CD4-positive, alpha-beta T cell treated with Interleukin-6 at 100 ng/mL for 8 hours (primary cell): Measurements from ENCODE around the gene ARL14.

Source experiments
- DNase-seq: peaks from one replicate; pipeline ENCODE4 v3.0.0-alpha.2; 2020; ENCODE audit warnings: mixed read lengths, low spot score

The ARL14 gene

DNA sequence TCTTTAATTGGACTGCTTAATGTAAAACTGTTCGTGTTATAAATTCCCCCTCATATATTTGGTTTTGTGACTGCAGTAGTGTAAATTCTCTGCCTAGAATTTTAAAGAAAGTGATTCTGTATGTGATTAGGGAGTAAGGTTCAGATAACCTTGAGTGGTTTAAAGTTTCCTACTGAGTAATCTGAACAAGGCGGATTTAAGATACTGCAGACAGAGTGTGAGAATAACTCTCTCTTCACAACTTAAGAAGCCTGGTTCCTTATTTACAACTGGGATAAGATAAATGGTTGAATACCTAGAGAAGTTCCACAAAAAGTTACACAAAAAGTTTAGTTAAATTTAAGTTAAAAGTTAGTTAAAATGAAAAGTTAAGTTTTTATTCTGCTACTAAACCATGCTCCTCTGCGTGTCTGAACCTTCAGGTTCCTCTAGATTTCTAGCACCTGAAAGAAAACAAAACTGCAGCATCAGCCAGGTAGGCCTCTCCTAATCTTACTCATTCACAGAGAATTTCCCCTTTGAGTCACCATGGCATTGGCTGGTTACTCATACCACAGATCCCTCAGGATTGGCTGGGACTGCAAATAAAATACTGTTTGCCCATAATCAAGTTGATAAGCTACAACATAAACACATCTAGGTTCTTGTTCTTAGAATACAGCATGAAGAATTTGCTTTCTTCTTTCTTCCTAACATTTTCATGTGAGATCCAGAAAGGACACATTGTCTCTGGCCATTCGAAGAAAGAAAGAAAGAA lies at the start of gene ARL14:
Gene ARL14 (plus strand): TSS at position 614 of the 757 bp plus-strand sequence. CDS start 187 bp downstream, outside the sequence.
- DNase-seq = no peak

DNA sequence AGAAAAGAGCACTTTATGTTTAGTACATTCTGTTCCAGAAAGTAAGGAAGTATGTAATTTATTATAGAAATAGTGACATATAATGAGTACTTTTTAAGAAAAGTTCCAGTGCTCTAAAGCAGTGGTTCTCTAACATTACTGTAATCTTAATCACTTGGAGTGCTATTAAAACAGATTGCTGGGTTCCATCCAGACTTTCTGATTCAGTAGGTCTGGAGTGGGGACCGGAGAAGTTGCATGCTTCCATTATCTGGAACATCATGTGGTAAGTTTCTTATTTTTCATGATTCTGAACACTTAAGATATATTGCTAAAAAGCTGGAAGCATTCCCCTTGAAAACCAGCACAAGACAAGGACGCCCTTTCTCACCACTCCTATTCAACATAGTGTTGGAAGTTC lies 47.5 kb upstream of the ARL14 start:
- no peak for DNase-seq

DNA sequence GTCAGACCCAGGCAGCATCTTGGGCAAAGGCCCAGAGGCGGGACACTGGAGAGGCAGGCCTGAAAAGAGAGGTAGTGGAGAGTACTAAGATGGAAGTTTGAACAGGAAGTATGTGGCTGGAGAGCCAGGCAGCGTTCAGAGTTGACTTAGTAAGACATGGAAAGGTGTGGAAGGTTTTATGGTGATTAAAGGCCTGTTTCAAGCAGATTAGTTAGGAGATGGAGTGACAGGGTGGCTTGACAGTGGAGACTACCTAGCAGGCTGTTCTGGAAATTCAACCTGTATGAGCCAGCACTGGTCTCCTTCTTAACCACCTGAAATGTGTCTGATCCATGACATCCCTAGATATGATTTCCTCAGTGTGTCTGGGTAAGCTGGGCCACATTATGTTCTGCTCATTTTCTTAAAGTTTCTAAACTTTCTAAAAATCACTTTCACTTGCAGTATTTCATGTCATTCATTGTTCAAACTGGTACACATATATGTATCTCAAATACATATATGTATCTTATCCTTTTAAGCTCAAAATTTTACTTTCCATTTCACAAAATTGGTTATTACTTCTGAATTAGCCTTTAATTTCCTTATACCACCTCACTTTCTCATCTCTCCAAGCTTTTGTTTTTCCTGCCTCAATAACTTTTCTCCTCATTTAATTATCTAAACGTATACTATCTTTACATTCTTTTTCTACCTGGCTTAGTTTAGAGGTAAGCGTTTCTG lies 43.4 kb upstream of the ARL14 start:
- DNase-seq = no peak

DNA sequence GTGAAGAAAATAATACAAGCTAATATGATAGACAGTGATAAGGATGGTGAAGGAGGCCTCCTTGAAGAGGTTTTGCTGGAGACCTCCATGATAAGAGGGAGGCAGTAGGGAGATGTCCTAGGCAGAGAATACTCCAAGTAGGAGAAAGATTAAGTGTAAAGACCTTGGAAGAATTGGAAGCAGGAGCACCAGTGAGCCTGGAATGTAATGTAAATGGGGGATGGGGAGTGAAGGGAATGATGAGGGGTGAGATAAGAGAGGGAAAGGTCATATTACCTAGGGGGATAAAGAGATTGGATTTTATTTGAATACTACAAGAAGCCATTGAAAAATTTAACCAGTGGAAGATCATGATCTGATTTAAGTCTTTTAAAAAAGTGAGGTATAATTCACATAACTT lies 41.7 kb upstream of the ARL14 start:
- DNase-seq = no peak

DNA sequence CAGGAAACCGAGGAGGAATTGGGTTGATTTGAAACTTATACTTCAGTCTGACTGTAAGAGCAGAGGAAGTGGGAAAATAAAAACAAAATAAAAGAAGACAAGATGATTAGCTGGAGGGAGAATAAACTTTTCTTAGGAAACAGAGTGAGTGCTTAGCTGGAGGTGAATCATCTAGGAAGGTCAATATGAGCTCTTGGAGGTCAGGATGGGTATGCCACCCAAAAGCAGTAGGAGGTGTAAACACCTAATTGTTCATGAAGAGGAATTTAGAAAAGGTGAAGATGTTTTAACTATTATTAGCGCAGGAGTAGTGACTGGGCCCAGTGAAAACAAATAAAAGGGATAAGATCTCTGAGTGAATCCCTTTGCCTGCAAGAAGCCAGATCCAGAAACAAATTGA lies 39.9 kb upstream of the ARL14 start:
- no peak for DNase-seq

DNA sequence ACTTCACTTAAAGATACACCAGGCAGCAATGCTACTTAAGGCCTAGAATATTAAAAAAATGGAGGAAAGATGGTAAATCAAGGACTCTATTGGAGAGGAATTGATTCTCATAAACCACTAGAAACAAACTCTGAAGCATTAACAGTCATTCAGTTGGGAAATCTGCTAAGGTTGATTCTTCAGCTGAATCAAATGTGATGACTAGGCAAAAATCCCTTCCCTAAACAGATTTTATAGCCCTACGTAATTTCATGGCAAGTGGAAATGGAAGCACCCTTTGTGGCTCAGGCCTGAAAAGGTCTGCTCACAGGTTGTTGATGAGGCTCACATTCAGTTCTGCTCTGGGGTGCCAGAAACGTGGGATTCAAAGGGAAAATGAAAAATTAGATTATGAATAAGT lies 38.8 kb upstream of the ARL14 start:
- no peak for DNase-seq

DNA sequence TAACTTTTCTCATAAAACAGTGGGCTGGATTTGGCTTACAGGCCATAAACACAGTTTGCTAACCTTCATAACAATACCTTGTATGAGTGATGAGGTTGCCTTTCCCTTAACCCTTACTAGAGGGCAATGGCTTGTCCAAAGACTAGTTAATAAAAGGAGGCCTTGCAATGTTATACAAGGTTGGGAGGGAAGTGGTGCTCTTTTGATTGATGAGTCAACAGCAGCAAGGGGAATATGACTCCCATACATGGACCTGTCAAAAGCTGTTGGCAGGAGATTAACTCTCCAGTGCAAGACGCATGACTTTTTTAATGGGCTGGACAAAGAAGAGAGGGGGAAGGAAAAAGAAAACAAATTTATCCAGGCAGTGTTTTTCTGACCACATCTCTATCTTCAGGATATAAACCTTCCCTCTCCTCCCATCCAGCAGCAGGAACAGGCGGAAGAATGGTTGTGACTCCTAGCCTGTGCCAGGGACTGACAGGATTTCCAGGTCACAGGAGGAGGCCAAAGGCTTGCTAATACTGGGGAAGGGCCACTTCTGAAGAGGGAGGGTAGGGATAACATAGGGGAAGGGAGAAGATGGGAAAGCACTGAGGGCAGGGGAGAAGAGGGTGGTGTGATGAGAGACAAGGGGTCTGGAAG lies 35.2 kb upstream of the ARL14 start:
- DNase-seq = no peak

DNA sequence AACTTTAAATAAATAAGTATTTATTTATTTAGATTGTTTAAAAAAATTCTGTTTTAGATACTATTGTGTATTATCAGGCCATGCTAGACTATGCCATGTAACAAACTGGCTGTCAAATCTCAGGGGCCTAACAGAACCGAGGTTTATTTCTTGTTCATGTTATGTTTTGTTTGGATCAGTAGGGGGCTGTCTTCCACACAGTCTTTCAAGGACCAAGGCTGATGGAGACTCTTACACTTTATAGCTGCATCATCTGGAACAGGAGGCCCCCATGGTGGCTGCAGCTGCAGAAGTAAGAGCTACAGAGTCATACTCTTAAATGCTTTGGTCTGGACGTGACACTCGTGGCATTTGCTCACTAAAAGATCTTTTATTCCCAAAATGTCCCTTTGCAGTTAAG lies 33.0 kb upstream of the ARL14 start:
- no peak for DNase-seq

DNA sequence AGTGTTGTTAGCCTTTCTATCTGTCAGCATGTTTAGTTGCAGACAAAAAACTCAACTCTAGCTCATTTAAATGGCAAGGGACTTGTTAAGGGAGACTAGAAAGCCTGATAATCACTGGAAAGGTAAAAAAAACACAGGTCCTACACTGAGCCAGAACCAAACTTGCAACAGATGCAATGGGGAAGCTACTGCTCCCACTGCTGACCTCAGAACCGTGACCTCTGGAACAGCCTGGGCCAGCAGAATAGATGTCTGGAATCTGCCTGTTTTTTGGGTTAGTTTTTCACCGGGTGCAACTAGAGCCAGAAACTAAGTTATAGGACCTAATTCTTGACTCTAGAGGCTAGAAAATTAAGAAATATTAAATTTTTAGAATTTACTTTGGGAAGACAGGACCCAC lies 32.5 kb upstream of the ARL14 start:
- DNase-seq = no peak

DNA sequence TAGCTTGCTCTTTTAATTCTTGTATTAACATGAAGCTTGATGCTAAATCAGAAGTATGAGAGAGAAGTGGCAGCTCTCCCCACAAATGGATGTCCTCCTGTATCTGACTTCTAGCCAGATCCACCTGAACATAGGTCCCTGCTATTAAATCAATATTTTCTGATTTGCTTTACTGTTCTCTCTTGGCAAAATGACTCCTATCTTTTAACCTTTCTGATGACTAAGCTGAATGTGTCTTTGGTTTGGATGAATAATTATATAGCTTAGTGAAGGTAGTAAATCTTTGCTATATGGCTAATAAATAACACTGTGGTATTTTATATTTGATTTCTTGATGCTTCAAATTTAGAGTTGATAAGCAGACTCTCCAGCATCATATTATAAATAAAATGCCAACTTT lies 28.3 kb upstream of the ARL14 start:
- no peak for DNase-seq

DNA sequence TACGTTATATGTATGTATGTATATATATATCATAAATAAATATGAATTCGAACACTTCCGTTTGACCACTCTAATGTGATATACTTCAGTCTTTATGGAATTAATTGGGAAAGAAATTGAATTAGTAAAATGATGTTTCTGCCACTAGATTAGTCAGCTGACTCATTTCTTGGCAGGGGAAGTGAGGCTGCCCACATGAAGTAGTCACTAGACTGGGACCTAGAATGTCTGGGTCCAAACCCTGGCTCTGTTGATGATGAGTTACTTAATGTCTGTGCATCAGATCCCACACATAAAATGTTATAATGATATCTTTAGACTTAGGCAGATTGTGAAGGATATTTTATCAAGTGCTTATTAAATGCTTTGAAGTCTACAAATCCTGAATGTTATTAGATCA lies 27.4 kb upstream of the ARL14 start:
- DNase-seq = no peak

DNA sequence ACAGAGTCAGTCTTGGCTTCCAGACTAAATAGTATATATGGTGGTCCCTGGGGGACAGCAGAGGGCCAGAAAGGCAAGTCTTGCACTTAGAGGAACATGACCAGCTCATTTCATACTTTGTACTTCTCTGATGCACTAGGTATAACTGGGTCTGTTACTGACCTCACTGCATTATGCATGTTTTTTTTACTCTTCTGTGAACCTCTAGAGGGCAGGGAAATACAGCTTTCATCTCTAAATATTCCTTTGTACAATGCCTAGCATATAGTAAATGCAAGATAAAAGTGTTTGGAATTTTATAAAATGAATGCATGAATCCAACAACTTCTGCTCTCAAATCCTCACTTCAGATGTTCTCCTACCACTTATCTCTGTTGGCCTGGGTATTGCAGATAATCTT lies 23.4 kb upstream of the ARL14 start:
- no peak for DNase-seq

DNA sequence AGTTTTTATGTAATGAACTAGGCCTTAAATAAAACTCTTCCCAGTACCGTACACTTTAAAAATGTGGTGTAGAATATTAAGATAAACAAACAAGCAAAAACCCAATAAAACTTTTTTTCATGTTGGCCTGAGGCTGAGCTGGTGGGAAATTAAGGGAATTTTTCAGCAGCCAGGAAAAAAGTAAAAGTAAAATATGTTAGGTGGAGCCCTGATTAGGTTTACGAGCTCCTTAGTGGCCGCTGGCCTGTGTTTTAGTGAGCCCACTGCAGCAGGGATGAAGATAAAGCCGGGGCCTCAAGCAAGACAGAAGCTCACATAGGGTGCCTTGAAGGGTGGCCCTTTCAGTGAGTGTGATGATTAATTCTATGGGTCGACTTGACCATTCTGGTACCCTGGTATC lies 16.1 kb upstream of the ARL14 start:
- DNase-seq = no peak

DNA sequence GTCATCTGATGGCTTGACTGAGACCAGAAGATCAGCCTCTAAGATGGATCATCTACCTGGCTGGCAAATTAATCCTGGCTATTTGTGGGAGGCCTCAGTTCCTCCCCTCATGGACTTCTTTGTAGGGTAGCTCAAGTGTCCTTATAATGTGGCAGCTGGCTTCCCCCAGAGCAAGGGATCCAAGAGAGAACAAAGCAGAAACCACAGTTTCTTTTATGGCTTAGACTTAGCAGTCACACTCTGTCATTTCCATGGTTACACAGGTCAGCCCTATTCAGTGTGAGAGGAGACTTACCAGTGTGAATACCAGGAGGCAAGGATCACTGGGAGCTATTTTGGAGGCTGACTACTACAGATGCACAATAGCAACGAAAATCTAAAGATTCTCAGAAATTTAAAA lies 15.3 kb upstream of the ARL14 start:
- DNase-seq = no peak

DNA sequence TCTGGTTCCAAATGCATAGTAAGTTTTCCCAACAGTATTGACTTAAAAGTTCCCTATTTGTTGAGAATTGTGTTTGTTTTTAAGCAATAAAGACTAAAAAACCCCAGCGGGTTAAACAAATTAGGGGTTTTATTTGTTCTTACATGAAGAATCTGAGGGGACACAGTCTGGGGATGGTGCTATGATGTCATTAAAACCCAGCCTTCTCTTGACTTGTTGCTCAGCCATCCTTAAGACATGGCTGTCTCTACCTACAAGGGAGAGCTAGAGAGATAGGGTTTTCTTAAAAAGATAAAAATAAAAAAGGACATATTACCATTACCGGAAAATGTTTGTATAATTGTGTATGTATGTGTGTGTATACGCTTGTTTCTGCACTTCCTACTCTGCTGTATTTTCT lies 11.7 kb upstream of the ARL14 start:
- DNase-seq = no peak

DNA sequence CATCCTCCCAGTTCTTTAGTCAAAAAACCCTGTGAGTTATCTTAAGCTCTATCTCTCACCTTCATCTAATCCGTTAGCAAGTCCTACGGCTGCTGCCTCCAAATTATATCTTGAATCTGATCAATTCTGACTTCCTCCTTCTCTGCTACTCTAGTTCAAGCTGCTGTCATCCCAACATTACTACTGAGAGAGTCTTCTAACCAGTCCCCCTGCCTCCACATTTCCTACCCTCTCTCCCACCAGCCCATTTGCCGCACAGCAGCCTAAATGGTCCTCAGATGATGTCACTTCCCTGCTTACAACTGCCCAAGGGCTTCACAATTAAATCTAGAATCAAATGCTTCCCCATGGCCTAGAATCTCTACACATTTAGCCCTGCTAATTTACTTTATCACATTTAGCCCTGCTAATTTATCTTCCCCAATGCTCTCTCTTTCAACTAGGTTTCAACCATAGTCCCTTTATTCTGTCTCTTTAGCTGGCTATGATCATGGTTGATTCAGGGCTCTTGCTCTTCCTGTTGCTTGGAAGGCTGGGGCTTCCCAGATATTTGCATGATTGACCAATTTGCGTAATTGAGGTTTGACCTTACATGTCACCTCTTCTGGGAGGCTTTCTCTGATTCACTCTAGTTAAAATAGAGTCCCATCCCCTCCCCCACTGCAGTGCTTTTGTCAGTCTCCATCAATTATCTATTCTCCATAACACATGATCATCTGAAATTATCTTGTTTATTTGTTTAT lies 11.0 kb upstream of the ARL14 start:
- no peak for DNase-seq

DNA sequence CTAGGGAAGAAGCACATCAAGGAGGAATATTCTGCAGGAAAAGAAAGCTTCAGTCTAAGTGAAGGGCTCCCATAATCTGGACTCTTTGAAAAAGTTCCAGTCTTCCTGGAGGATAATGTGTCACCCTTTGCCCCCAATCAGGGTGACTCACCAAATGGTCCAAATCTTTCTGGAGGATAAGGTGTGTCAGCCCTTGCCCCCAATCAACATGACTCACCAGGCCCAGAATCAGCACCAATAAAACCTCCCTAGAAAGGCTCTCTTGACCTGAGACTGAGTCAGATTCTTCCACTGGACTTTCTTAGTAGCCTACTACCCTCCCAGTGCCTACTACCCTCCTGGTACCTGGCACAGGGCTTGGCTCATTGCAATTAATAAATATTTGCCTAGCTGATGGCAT lies 9.5 kb upstream of the ARL14 start:
- no peak for DNase-seq

DNA sequence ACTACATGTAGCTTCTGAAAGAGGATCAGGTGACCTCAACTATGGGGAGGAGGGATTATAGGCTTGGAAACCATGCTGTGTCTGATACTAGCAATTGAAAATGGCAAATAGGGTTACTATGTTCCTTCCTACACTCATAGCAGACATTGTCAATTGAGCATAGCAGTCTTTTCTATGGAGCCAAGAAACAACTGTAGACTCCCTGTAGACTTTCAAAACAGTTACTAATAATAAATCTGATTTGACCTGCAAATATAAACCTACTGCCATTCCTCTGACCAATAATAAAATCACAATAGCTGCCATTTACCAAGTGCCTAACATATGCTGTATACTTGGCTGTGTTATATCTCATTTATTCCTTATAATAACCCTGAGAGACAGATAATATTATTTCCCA lies 8.5 kb upstream of the ARL14 start:
- no peak for DNase-seq

DNA sequence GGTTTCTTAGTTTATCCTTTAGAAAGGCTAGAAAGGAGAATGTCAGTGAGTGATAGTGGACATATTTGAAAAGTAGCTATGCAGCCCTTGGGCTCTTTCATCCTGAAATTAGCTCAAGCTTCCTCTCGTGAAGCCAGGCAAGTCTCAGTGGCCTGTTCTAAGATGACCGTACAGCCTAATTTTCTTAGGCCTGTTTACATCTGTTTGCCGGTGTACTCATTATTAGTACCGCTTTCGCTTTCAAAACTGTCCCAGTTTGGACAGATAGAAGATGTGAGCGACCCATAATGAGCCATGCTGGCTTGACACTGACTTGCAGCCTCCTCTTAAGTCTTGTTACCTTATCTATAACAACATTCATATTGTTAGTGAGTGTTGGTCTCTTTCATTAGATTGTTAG lies 5.7 kb upstream of the ARL14 start:
- DNase-seq = no peak

DNA sequence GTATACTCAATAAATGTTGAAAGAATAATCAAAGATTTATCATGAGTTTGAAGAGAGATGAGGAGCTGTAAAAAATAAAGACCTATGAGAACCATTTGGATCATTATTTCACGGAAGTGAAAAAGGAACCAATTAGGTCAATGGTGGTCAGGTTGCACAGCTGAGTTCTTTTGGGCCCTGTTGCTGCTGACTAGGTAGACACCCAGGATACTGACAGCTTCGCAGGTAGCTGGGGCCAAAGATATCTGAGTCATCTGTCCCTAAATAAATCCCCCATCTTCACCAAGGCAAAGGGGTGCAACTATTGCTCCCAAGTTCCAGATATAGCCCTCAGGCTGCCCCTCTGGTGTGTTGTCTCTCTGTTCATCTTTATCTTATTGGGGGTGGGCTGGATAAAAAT lies 5.0 kb upstream of the ARL14 start:
- no peak for DNase-seq

DNA sequence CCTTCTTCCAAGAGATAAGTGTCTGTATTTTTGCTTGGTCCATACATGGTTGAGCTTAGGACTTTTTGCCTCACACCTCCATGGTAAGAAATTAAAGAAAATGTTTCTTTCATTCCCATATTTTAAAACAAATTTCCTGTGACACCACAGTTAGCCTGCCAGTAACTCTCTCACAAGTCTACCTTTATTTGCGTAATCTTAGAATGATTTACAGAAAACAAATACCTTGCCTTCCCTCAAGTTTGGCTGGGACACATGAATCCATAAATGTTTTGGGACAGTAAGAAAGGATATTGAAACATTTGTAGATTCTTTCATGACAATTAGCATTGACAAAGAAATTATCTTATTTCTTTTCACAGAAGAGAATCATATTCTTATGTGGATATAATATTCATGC lies 3.8 kb upstream of the ARL14 start:
- DNase-seq = no peak

DNA sequence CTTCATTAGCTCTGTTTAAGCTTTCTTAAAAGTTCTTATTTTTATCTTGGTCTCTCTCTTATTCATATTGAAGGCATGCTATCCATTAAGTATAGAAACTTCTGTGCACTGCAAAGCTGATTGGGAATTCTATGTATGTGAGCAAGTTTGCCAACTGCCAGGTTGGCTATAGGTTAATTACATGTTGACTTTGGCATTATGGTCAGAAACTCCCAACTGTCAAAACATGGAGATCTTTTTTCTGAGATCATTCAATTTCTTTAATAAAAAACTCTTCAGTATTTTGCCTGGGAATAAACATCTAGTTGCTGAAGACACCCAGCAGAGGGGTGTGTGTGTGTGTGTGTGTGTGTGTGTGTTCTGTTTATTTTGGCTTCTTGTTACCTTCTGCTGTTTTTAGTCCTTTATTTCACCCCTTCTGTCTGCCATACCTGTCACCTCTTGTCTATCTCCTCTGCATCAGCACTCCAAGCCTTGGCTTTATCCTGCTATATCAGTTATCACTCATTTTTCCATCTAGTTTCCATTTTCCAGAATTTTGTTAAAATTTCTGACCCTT lies 1.3 kb upstream of the ARL14 start:
- DNase-seq = no peak
